MM.1S (cell line): Measurements from ENCODE around the gene STK32C.

Experiments used
- CTCF ChIP-seq: fragments of 300-600 bp; sonication (generic); IDR thresholded peaks from 2 replicates; pipeline ENCODE4 v1.5.1; 2016; ENCODE audit warnings: antibody characterized with exemption, low read length, mixed read lengths
- EZH2 ChIP-seq: fragments of 300-600 bp; sonication (generic); optimal IDR thresholded peaks from 2 replicates; pipeline ENCODE3; 2017; ENCODE audit warnings: low read depth, mild to moderate bottlenecking, antibody characterized with exemption, low read length, mixed read lengths

GRCh38 chr10:132257271-132257670 is 50.5 kb downstream of the STK32C start:
- TF ChIP-seq CTCF (no peak), EZH2 (no peak)
